Occipital lobe (tissue), 2 donors: Measurements from ENCODE around the gene C20orf144. TPM values are rescaled to one million over a fixed set of nuclear protein-coding genes. Genes with fewer than 3 reads are reported as not detected.

Source experiments
- DNase-seq: peaks from one replicate; lab custom pipeline; 2025; lab: John Stamatoyannopoulos, UW
- total RNA-seq: library from RNA; depleted of rRNA; stranded (reverse); fragments of >200 nt; gene quantifications from one replicate; pipeline ENCODE4 v1.2.3, GENCODE V29; 2014

The C20orf144 gene
- total RNA-seq, 1 donor from 2014 or later, result not detected

- no peak for DNase-seq
Measured at GRCh38 chr20:33676121-33676520, 14.0 kb downstream of the C20orf144 start.

GRCh38 chr20:33676652-33677645 lies 14.8 kb downstream of the C20orf144 start:
- no peak for DNase-seq

- DNase-seq, result no peak
Measured at GRCh38 chr20:33677991-33678702, 16.0 kb downstream of the C20orf144 start.

- no peak for DNase-seq
Measured at GRCh38 chr20:33679758-33680485, 17.8 kb downstream of the C20orf144 start.

- no peak for DNase-seq
Measured at GRCh38 chr20:33680686-33681085, 18.6 kb downstream of the C20orf144 start.

GRCh38 chr20:33681288-33681687 lies 19.2 kb downstream of the C20orf144 start:
- DNase-seq, result no peak

GRCh38 chr20:33681728-33682353 lies 19.7 kb downstream of the C20orf144 start:
- no peak for DNase-seq

- no peak for DNase-seq
Measured at GRCh38 chr20:33684533-33685327, 22.6 kb downstream of the C20orf144 start.

GRCh38 chr20:33685328-33686099 lies 23.4 kb downstream of the C20orf144 start:
- DNase-seq, result no peak

- peak; percentile 87 for DNase-seq
Measured at GRCh38 chr20:33686100-33686983, 24.2 kb downstream of the C20orf144 start, which contains the start of gene E2F1. Gene E2F1, minus strand, starts transcription at chr20:33686385. Its CDS starts 121 bp downstream, at chr20:33686264.

GRCh38 chr20:33686984-33687366 lies 24.8 kb downstream of the C20orf144 start:
- no peak for DNase-seq

- DNase-seq, result no peak
Measured at GRCh38 chr20:33687370-33687915, 25.3 kb downstream of the C20orf144 start.

- no peak for DNase-seq
Measured at GRCh38 chr20:33687993-33688937, 26.1 kb downstream of the C20orf144 start.

GRCh38 chr20:33688938-33689424 lies 26.9 kb downstream of the C20orf144 start:
- DNase-seq, result no peak

- DNase-seq, result no peak
Measured at GRCh38 chr20:33689493-33689892, 27.4 kb downstream of the C20orf144 start.

GRCh38 chr20:33689973-33690372 lies 27.8 kb downstream of the C20orf144 start:
- DNase-seq, result no peak

GRCh38 chr20:33693289-33693688 lies 31.2 kb downstream of the C20orf144 start:
- DNase-seq, result no peak
